H54 (cell line): ENCODE results near the gene SEPTIN1.
"Not testable (repeated sequence)": the region's sequence is repeated elsewhere in the genome, so short reads cannot be mapped to it uniquely, and the experiment has no call there.

Experiments
- DNase-seq: peaks from one replicate; pipeline ENCODE4 v3.0.0; 2011; ENCODE audit warnings: low spot score, mixed read lengths; ENCODE audit not compliant: insufficient read length
- FAIRE-seq: peaks from 3 replicates; lab custom pipeline; 2011; peaks lifted over from hg19 to GRCh38; lab: Jason Lieb, UNC
- POLR2A ChIP-seq: IDR thresholded peaks from 2 replicates; pipeline ENCODE4 v1.6.1; 2011; ENCODE audit warnings: low read depth, mild to moderate bottlenecking, low read length

Gene SEPTIN1

DNA sequence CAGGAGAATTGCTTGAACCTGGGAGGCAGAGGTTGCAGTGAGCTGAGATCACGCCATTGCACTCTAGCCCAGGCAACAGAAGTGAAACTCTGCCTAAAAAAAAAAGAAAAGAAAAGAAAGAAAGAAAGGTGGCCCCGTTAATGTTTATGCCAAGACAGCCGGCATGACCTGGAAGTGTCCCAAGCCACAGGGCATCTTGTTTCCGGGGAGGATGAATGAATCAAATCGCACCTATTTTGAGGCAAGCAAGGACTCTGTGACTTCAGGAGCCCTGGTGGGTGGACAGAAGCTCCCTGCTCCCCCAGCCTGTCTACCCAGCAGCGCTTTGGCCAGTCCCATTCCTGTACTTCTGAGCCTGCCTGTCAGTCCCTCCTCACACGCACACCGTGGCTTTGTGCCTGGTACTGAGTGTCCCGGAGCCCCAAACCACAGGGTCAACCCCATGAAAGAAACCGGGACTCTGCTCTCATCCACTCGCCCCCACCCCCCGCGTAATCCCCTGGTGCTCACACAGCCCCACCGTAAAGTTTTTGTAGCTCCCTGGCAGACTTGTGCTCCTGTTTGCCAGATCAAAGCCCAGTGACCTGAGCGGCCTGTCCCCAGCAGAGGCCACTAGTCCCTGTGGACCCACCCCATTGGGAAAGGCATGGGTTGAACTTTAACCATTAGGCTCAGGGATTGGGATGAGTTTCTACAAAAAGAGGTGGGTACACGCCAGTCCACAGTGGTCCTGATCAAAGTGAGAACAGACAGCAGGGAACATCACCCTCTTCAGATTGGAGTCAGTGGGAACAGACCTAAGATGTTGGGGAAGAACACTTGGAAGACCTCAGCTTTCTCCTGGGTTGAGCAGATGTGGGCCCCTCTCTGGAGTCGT lies 46.5 kb downstream of the SEPTIN1 start:
- no peak for TF ChIP-seq POLR2A
- DNase-seq = no peak
- FAIRE-seq = peak; percentile 20

DNA sequence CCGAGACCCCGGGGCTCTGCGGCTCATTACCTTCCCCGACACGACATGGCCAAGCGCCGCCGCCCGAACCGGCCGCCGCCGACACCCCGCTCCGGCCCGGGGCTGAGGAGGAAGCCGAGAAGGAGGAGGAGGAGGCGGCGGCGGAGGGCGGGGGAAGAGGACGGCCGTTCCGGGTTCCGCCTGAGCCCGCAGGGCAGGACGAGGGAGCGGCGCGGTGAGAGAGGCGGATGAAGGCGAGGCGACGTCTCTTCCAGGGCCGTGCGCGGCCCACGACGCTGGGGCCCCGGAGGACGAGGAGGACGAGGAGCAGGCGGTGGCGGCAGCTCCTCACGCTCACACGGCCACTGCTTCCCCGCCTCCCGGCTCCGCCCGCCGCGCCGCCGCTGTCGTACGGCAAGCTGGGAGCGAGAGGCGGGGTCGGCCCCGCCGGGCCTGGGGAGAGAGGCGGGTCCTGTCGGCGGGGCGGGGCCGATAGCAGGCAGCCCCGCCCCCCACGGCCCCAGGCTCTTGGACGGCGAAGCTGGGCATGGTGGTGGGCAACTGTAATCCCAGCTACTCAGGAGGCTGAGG lies 47.2 kb downstream of the SEPTIN1 start:
- DNase-seq, FAIRE-seq: not testable (repeated sequence)
- TF ChIP-seq POLR2A = peak; percentile 82

DNA sequence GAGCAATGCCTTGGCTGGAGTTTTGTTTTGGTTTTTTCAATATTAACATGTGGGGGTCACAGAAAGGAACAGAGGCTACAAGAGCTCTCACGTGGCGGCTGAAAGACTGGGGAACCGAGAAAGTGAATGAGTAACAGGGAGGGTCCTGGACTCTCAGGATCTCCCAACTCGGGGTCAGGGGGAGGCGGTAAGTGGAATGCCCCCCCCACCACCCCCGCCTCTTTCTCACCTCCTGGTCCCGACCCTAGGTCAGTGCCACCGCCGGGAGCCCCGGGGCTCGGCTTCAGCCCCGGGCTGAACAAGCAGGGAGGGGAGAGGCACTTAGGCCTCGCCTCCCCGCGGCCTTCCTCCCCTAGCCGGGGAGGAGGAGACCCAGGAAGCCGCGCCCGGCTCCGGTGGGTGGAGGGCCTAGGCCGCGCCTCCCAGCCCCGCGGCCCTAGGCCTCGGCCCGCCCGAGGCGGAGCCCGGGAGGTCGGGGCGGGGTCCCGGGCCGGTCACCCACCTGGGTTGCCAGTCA lies 47.8 kb downstream of the SEPTIN1 start:
- FAIRE-seq, DNase-seq: not testable (repeated sequence)
